SKM-1 treated with dmso at 0.1 percent for 144 hours (cell line): ENCODE measurements around the gene WDR27.

Experiments
- DNase-seq: peaks from one replicate; lab custom pipeline; 2025; ENCODE audit not compliant: unreplicated experiment; lab: John Stamatoyannopoulos, UW

WDR27 gene

DNA sequence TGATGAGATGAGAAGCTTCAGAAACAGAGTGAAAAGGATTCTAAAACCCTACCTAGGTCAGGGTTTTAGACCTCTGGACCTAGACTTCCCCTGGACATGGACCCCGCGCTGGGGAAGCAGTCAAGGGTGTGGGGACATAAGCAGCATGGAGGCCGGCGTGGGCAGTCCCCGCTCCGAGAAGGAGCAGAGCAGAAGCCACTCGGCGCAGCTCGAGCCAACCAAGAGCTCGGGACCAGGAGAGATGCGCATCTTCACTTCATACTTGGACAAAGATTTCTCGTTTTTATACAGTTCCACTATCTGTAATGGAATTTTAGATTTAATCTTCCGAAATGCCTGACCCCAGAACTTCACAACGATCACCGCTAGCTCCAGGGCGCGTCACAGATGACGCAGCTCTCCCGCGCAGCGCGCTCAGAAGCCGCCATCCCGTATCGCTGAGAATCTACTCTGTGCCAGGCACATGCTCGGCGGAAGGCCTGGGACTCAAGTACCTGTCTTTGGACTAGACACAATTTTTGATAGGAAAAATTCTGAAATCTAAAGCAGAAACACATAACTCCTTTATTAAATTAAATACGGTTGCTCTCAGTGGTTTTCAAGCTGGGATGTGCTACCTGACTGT, 60.3 kb downstream of the WDR27 start:
- no peak for DNase-seq

DNA sequence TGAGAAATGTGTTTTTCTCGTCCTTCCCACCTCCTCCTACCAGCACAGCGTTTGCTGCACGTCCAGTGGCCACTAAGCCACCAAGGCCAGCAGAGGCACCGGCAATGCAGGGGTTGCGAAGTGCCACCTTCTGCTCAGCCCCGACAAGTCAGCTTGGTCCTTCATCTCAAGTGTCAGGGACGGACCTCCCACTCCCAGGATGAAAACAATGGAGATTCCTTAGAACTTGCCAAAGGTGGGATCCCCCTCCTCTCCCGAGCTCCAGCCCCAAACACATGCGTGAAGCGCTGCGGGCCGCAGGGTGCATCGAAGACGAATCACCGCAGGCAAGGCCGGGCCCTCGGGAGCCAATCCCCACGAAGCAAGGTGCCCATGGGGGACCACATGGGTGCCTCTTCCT, 60.8 kb downstream of the WDR27 start:
- DNase-seq, result no peak

DNA sequence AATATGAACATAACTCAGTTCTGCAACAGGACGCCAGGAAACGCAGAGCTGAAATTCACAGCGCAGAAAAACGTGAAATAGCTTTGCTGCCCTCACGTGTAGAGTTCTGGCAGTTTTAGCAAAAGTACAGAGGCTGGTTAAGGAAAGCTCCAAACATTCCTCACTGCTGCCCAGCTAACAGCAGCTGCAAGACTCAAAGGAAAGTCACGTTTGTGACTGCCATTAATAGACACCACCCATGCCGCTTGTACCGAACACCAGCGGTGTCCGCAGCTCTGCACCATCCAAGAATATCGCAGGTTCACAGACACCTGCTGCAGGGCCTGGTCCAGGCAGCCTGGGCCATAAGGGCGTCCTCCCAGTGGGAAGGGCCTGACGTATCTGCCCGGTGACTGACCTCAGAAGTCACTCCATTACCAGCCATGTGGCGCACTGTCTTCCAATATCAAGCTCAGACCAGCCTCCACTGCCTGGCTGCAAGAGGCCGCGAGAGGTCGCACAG, 61.4 kb downstream of the WDR27 start:
- no peak for DNase-seq

DNA sequence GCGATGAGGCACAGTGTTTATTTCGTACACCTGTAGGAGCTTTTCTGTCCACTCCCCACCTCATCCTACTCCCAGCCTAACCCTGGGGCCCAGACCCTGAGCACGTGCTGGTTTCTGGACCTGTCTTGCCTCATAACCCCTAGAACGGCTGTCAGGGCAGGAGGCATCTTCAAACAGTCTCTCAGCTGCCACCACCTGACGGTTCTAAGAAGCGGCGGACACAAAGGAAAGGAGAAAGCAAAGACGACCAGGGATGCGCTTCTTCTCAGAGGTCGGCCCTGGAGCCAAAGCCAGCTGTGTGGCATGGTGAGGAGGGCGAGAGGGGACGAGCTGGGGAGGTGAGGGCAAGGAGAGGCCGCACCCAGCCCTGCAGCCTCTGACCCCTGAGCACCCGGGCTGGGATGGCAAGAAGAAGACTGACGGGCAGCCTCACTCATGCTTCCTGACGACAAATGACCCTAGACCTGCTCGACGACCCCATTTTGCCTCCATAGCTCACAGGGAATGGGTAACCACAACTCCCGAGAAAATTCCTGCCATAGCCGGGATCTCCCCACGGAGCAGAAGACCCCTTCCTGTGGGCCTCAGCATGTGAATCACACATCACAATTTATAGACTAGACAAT, 62.1 kb downstream of the WDR27 start:
- no peak for DNase-seq

DNA sequence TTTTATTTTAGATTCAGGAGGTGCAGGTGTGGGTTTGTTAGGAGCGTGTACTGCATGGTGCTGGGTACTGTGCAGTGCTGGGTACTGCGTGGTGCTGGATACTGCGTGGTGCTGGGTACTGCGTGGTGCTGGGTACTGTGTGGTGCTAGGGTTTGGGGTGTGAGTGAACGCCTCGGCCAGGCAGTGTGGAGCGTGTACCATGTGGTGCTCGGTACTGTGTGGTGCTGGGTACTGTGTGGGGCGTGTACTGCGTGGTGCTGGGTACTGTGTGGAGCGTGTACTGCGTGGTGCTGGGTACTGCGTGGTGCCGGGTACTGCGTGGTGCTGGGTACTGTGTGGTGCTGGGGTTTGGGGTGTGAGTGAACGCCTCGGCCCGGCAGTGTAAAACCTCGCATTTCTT, 62.9 kb downstream of the WDR27 start:
- no peak for DNase-seq

DNA sequence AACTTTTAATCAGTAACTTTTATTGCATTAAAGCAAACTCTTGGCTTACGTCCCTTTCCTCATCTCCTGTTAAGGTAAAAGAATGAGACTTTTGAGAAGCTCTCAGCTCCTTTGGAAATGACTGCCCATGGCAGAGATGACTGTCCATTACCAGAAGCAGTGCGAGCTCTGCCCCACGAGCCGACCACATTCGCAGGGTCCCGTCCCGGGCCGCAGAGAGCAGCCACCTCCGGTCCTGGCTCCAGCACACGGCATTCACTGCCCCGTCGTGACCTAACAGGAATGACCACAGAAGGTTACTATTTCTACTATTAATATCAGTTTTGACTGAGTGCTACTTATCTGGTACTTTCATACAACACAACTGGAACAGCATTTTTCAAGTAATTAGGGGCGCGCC, 63.4 kb downstream of the WDR27 start:
- DNase-seq, result no peak

DNA sequence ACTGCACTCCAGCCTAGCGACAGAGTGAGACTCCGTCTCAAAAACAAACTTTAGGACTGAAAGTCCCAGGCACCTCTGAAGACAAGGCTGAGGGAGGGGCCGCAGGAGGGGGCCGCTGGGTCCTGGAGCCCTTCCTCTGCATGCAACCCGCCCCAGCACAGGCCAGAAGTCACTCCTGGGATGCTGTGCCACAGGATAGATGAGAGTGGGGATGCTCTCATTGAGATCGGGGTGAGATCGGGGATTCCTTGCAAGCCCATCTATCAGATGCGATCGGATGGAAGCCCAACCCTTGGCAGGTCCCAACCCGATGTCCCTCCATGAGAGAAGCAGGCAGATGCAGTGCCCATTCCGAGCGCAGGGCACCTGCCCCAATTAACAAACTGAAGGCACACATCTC, 66.5 kb downstream of the WDR27 start:
- no peak for DNase-seq

DNA sequence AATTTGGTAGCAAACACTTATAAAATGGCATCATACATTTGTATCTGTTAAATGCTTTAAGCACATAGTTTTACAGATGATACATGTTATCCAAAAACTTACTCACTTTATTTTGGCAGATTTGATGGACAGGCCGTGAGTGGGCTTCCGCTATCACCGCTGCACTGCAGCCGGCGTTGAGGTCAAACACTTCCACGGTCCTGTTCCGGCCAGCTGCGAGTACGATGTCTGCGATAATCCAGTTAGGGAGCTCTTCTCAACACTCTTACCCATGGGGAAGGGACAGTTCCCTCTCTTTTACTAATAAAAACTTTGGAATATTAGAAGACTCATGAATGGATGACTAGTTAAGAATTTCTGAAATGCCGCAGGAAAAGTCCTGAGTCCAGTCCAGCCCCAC, 69.0 kb downstream of the WDR27 start:
- DNase-seq, result no peak

DNA sequence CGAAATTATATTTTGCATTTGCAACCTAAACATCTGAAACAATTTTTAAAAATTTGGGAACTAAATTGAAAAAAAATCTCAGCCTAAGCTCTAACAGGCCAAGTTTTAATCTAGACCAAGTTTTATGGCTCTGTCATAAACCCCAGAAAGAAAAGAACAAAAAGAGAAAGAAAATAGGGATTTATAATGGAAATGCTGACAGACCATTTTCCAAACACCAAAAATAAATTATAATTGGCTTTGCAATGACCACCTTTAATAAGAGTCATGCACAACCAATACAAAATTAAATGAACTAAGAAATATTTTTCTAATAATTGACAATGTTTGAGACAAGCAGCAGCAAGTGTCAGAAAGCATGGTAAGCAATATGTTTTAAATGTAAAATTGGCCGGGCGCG, 72.6 kb downstream of the WDR27 start:
- no peak for DNase-seq

DNA sequence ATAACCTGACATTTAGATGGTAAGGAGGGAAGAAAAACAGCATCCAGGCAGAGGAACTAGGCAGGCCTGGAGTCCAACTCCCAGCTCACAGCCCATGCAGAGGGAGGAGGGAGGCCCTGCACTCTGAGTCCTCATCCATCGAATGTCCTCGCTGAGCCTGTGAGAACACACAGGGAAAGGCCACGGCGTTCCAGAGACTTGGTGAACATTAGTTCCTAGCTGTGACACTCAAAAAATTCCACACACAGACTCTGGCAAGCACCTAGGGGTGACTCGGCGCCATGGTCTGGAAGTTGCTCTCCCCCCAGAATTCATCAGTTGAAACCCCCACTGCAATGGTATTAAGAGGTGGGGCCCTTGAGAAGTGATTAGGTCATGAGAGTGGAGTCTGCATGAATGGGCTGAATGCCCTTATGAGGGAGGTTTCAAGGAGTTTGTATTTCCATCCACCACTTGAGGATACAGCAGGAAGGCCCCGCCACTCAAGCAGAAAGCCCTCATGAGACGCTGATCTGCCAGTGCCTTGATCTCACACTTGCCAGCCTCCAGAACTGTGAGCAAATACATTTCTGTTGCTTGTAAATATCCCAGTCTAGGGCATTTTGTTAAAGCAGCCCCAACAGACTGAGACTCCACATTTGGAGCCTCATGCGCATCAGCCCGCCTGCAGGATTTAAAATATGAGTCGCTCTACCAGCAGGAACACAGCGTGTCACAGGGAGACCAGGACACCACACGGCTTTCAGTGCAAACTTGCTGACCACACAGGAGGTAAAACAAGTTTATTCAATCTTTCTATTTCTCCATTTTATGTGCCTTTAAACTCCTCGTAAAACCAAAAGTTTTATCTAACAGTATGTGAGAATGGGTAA, 73.9 kb downstream of the WDR27 start:
- no peak for DNase-seq

DNA sequence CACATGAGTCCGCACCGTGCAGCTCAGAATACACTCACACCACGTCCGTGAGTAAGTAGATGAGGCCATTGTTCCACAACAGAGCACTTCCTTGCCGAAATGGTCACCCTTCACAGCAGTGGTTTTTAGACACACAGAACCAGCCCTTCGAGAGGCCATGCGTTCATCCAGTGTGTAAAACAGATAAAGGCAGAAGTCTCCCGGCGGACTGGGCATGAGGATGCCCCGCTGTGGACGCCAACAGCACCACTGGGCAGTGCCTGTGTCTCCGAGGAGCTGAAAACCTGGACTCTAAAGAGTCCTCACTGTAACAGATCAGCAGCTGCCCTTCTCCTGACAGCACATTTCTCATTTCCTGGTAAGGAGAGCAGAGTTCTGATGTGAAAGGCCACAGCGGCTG, 75.2 kb downstream of the WDR27 start:
- no peak for DNase-seq

DNA sequence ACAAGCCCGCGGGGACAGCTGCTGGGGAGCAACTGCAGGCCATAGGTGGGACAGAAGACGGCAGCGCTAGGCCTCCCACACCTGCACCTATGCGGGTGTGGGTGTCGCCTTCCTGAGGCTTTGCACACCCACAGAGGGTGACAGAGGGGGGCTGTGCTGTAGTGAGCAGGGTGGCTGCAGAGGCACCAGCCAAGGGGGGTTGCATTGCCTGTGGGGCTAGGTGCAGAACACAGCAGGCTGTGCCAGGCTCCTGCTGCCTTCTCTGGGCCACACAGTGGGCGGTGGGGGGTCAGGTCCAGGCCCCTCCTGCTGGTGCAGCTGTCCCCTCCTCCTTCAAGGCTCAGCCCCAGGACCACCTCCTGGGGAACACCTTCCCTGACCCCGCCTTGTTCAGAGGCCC, 75.7 kb downstream of the WDR27 start:
- DNase-seq, result no peak

DNA sequence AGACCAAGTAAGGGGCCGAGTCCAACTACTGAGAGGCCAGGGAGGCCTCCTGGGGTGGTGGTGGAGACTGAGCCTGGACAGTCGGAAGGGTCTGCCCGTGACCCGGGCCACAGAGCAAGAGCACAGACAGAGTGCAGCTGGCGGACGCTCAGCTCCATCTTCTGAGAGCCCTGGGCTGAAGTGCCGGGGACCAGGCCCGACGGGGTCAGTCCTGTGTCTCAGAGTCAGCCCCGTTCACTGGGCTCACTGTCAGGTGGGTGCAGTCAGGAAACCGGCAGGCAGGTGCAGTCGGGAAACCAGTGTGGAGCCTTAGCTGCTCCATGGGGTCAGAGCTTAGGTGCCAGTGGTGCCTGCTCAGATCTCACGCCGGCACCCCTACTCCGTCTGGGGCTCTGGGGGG, 76.5 kb downstream of the WDR27 start:
- DNase-seq, result no peak

DNA sequence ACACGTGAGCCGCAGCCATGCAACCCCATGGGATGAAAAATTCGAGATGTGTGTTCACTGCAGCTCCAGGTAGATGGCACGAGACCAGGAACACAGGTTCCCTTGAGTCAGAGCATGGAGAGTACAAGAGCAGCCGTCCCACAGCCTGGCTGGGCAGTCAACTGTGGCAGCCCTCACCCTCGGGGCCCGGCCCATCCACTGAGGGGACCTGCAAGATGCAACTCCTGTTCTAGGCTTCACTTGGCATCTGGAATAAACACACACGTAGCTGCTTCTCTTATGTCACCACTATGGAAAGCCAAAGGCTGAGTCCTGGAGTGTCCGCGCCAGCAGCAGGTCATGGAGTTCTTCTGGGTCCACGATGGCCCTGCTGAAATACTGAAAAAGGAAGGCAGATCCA, 77.0 kb downstream of the WDR27 start:
- DNase-seq, result no peak

DNA sequence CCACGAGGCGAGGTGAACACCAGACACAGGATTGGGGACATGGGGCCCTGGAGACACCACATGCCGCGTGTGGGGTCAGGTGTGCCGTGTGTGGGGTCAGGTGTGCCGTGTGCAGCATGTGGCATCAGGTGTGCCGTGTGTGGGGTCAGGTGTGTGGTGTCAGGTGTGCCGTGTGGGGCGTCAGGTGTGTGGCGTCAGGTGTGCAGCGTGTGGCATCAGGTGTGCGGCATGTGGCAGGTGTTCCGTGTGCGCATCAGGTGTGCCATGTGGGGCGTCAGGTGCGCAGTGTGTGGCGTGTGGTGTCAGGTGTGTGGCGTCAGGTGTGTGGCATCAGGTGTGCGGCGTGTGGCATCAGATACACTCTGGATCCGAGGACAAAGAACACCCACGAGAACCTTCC, 77.9 kb downstream of the WDR27 start:
- DNase-seq, result no peak

DNA sequence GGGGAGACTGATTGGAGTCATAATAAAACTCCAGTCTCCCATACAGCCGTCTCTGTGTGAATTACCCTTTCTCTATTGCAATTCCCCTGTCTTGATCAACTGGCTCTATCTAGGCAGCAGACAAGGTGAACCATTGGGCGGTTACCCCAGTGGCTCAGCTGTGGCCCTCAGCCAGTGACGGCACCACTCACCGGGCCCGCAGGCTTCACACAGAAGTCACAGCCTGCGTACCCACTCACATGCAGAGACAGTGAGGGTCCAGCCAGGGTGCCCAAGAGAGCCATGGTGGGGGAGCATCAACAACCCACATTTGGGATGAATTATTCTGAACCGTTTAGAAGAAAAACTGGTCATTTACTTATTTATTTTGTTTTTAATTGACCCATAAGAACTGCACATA, 78.5 kb downstream of the WDR27 start:
- DNase-seq, result no peak

DNA sequence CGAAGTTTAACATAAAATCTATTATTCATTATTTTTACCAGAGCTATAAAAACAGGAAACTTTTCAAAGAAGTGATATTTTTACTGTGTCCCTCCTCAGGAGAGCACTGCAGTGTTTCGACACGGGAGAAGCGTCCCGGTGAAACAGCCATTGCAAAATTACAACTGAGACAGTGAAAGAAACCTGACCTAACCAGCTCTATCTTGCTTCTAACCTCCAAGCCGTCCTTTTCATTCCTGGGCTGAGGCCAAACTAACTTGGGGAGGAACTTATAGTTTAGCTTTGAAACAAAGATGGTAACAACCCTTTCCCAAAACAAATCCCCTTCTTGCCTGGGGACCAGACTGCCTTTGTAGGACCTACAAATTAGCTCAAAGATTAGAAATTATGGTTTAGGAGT, 79.2 kb downstream of the WDR27 start:
- peak; percentile 34 for DNase-seq

DNA sequence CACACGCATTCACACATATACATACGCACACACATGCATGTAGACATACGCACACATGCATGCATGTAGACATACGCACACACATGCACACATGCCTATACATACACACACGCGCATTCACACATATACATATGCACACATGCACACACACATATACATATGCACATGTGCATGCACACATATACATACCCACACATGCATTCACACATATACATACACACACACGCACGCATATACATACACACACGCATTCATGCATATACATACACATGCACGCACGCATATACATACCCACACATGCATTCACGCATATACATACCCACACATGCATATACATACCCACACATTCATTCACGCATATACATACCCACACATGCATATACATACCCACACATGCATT, 80.5 kb downstream of the WDR27 start:
- no peak for DNase-seq

DNA sequence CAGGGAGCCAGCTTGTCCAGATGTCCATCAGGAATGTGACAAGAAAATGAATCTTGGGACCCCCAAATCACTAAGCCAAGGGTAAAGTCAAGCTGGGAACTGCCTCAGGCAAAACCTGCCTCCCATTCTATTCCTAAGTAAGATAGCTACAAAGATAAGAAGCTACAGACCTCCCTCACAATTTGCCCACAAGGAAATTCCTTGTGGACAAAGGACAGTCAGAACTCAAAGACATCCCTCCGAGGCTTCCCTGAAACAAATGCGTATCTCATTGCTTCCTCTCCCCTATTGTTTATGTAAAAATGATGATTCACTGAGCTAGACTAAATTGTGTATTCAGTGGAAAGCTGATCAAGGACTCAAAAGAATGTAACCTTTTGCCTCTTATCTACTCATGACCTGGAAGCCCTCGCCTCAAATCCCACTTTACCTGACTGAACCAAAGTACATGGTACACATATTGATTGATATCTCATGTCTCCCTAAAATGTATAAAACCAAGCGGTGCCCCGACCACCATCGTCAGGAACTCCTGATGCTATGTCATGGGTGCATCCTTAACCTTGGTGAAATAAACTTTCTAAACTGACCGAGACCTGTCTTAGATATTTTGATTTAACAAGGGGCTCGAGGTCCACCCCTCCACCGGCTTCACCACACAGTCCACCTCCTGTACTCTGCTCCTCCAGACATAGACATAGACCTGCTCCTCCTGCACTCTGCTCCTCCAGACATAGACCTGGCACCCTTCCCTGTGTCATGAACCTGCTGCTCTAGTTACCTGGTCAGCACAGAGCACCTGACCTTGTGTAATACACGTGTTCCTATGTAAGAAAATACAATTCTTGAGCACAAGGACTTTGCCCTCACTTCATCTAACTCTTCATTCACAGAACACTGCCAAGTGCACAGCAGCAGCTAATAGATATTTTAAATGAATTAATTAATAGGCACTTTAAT, 81.4 kb downstream of the WDR27 start:
- no peak for DNase-seq

DNA sequence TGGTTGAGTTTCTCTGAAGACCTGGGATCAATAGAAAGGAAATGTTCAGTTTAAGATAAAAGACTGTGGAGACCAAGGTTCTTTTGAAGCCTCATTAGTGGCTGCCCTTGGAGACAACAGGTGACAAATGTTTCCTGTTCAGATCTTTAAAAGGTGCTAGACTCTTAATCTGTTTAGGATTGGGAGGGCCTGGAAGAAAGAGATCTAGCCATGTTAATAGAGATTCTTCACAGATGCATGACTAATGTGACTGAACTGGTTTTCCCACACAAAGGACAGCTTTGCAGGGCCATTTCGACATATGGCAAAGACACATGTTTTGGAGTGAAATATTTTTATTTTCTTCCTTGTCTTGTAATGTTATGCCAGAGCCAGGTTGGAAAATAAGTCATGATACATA, 82.2 kb downstream of the WDR27 start:
- no peak for DNase-seq
